IMR-90 (cell line): ENCODE results near the gene ASXL2. TPM values are rescaled to one million over a fixed set of nuclear protein-coding genes. Genes with fewer than 3 reads are reported as not detected.

Experiments
- ATAC-seq: fragments of 200-7000 bp; cut with Tn5 transposase; 2 replicates; pipeline ENCODE4 v1.9.1; 2020; ENCODE audit warnings: low read depth, mild to moderate bottlenecking, moderate library complexity
- BruUV-seq: library from RNA; stranded (reverse); fragments of 400-500 nt; replicated peaks from 2 replicates; lab custom pipeline; 2021; lab: Mats Ljungman, UMichigan
- CTCF ChIA-PET: fragments of 300-600 bp; formaldehyde crosslinking; extraction: SDS; loops from one replicate; lab custom pipeline; 2021; ENCODE audit warnings: antibody characterized with exemption; lab: Yijun Ruan, JAX
- POLR2A ChIA-PET: fragments of 300-600 bp; sonication (Branson Sonifier 250); formaldehyde crosslinking; loops from one replicate; lab custom pipeline; 2022; ENCODE audit warnings: antibody characterized with exemption; ENCODE audit not compliant: unreplicated experiment; lab: Charles Lee
- DNase-seq: peaks from one replicate; pipeline ENCODE4 v3.0.0; 2013
- H2AFZ ChIP-seq: replicated peaks from 2 replicates; pipeline ENCODE3; 2013; ENCODE audit warnings: low read length, mild to moderate bottlenecking; ENCODE audit not compliant: poor library complexity
- H2AK5ac ChIP-seq: 2 replicates; pipeline ENCODE4 v1.6.1; 2013; ENCODE audit warnings: low read depth, low read length, inconsistent platforms
- H2AK9ac ChIP-seq: replicated peaks from 2 replicates; pipeline ENCODE3; 2013; ENCODE audit warnings: mild to moderate bottlenecking, low read depth, low read length, moderate library complexity; ENCODE audit not compliant: poor library complexity
- H2BK120ac ChIP-seq: 2 replicates; pipeline ENCODE4 v1.6.1; 2013; ENCODE audit warnings: low read depth, low read length, inconsistent platforms
- H2BK15ac ChIP-seq: 3 replicates; pipeline ENCODE4 v1.6.1; 2013; ENCODE audit warnings: low read depth, low read length, inconsistent platforms
- H2BK20ac ChIP-seq: 2 replicates; pipeline ENCODE4 v1.6.1; 2013; ENCODE audit warnings: low read depth, mild to moderate bottlenecking, inconsistent platforms, low read length, moderate library complexity
- H2BK5ac ChIP-seq: 2 replicates; pipeline ENCODE4 v1.6.1; 2013; ENCODE audit warnings: mild to moderate bottlenecking, low read depth, low read length, inconsistent platforms; ENCODE audit not compliant: poor library complexity, severe bottlenecking
- H3K14ac ChIP-seq: replicated peaks from 2 replicates; pipeline ENCODE4 v1.6.1; 2013; ENCODE audit warnings: low read depth, low read length, inconsistent platforms
- H3K18ac ChIP-seq: 2 replicates; pipeline ENCODE4 v1.6.1; 2013; ENCODE audit warnings: low read depth, low read length, control low read depth
- H3K23ac ChIP-seq: 2 replicates; pipeline ENCODE4 v1.6.1; 2013; ENCODE audit warnings: low read depth, low read length, inconsistent platforms
- H3K27ac ChIP-seq: 2 replicates; pipeline ENCODE4 v1.5.1; 2013; ENCODE audit warnings: mild to moderate bottlenecking, control low read depth, low read length; ENCODE audit not compliant: insufficient read depth
- H3K27me3 ChIP-seq: 2 replicates; pipeline ENCODE4 v1.6.1; 2013; ENCODE audit warnings: low read length; ENCODE audit not compliant: control insufficient read depth, insufficient read depth
- H3K36me3 ChIP-seq: 2 replicates; pipeline ENCODE4 v1.6.1; 2013; ENCODE audit warnings: low read length, mixed read lengths; ENCODE audit not compliant: control insufficient read depth, insufficient read depth
- H3K4ac ChIP-seq: 2 replicates; pipeline ENCODE4 v1.6.1; 2013; ENCODE audit warnings: low read depth, low read length, inconsistent platforms
- H3K4me1 ChIP-seq: 2 replicates; pipeline ENCODE4 v1.6.1; 2013; ENCODE audit warnings: low read length, mixed read lengths; ENCODE audit not compliant: control insufficient read depth, insufficient read depth
- H3K4me2 ChIP-seq: 2 replicates; pipeline ENCODE4 v1.6.1; 2013; ENCODE audit warnings: low read depth, mild to moderate bottlenecking, control low read depth, low read length, moderate library complexity
- H3K4me3 ChIP-seq: 2 replicates; pipeline ENCODE4 v1.5.1; 2013; ENCODE audit warnings: low read depth, mild to moderate bottlenecking, control low read depth, low read length, moderate library complexity; ENCODE audit not compliant: insufficient read depth
- H3K56ac ChIP-seq: 2 replicates; pipeline ENCODE4 v1.6.1; 2013; ENCODE audit warnings: low read length, inconsistent platforms; ENCODE audit not compliant: insufficient read depth; ENCODE audit errors: extremely low read depth
- H3K79me1 ChIP-seq, 2 experiments: 2 replicates each; pipeline ENCODE4 v1.6.1; 2013; ENCODE audit warnings: low read length in 2 of 2, inconsistent platforms in 1 of 2, low read depth in 1 of 2
- H3K9ac ChIP-seq: 2 replicates; pipeline ENCODE4 v1.6.1; 2013; ENCODE audit warnings: low read depth, low read length, control low read depth
- H3K9me1 ChIP-seq: 2 replicates; pipeline ENCODE4 v1.6.1; 2013; ENCODE audit warnings: low read length, inconsistent platforms; ENCODE audit not compliant: insufficient read depth
- H3K9me3 ChIP-seq: 2 replicates; pipeline ENCODE4 v1.6.1; 2013; ENCODE audit warnings: low read length; ENCODE audit not compliant: control insufficient read depth, insufficient read depth
- H4K20me1 ChIP-seq: 2 replicates; pipeline ENCODE4 v1.6.1; 2013; ENCODE audit warnings: low read length, inconsistent platforms; ENCODE audit not compliant: insufficient read depth
- H4K5ac ChIP-seq: 2 replicates; pipeline ENCODE4 v1.6.1; 2013; ENCODE audit warnings: mild to moderate bottlenecking, low read depth, low read length, control low read depth
- H4K8ac ChIP-seq, 2 experiments: 2 replicates each; pipeline ENCODE4 v1.6.1; 2013; ENCODE audit warnings: low read depth in 2 of 2, low read length in 2 of 2, control low read depth in 1 of 2, inconsistent platforms in 1 of 2
- H4K91ac ChIP-seq: 2 replicates; pipeline ENCODE4 v1.6.1; 2013; ENCODE audit warnings: low read depth, low read length, inconsistent platforms; ENCODE audit not compliant: insufficient read depth
- BHLHE40 ChIP-seq: fragments of 150-350 bp; IDR thresholded peaks from 2 replicates; pipeline ENCODE4 v1.6.1; 2016; ENCODE audit warnings: mild to moderate bottlenecking, low read depth, low read length
- CEBPB ChIP-seq: IDR thresholded peaks from 2 replicates; pipeline ENCODE4 v1.6.1; 2012; ENCODE audit warnings: low read depth, low read length, improper control_type of control experiment
- CHD1 ChIP-seq: IDR thresholded peaks from 2 replicates; pipeline ENCODE4 v1.6.1; 2012; ENCODE audit warnings: low read depth, low read length, improper control_type of control experiment
- CTCF ChIP-seq: conservative IDR thresholded peaks from 2 replicates; pipeline ENCODE4 v1.5.1; 2012; ENCODE audit warnings: mild to moderate bottlenecking, low read depth, low read length, improper control_type of control experiment
- FOS ChIP-seq: fragments of 150-350 bp; IDR thresholded peaks from 2 replicates; pipeline ENCODE4 v1.6.1; 2016; ENCODE audit warnings: low read depth, low read length
- MAZ ChIP-seq: IDR thresholded peaks from 2 replicates; pipeline ENCODE4 v1.6.1; 2012; ENCODE audit warnings: low read depth, mild to moderate bottlenecking, low read length, improper control_type of control experiment, moderate library complexity, borderline replicate concordance
- MXI1 ChIP-seq: IDR thresholded peaks from 2 replicates; pipeline ENCODE4 v1.6.1; 2012; ENCODE audit warnings: low read depth, mild to moderate bottlenecking, low read length, moderate library complexity, borderline replicate concordance
- NFE2L2 ChIP-seq: fragments of 150-350 bp; IDR thresholded peaks from 2 replicates; pipeline ENCODE4 v1.6.1; 2016; ENCODE audit warnings: low read depth, mild to moderate bottlenecking, low read length
- POLR2A ChIP-seq: IDR thresholded peaks from 2 replicates; pipeline ENCODE4 v1.6.1; 2012; ENCODE audit warnings: mild to moderate bottlenecking, low read depth, low read length
- RAD21 ChIP-seq: IDR thresholded peaks from 2 replicates; pipeline ENCODE4 v1.6.1; 2012; ENCODE audit warnings: low read length, improper control_type of control experiment
- RCOR1 ChIP-seq: IDR thresholded peaks from 2 replicates; pipeline ENCODE4 v1.6.1; 2012; ENCODE audit warnings: mild to moderate bottlenecking, low read length, improper control_type of control experiment; ENCODE audit not compliant: insufficient replicate concordance
- RFX5 ChIP-seq: IDR thresholded peaks from 2 replicates; pipeline ENCODE4 v1.8.0; 2012; ENCODE audit warnings: low read depth, mild to moderate bottlenecking, low read length, moderate library complexity
- SMC3 ChIP-seq: fragments of 150-350 bp; IDR thresholded peaks from 2 replicates; pipeline ENCODE4 v1.6.1; 2016; ENCODE audit warnings: low read depth, mild to moderate bottlenecking, antibody characterized with exemption, low read length, moderate library complexity
- USF2 ChIP-seq: fragments of 150-350 bp; IDR thresholded peaks from 2 replicates; pipeline ENCODE4 v1.6.1; 2017; ENCODE audit warnings: mild to moderate bottlenecking, antibody characterized with exemption, low read length, low read depth
- WGBS, 2 experiments: methylation state at CpG; one replicate each; pipeline versions ENCODE4 v1.1.5 to v1.1.7; 2013; ENCODE audit warnings: missing lambda C conversion rate in 2 of 2; ENCODE audit not compliant: insufficient read length in 1 of 2; ENCODE audit errors: extremely low coverage in 2 of 2; 5-methylcytosine and 5-hydroxymethylcytosine counted together
- dilution Hi-C: fragments of 300-500 bp; cut with HindIII; formaldehyde crosslinking; loops from one replicate; pipeline ENCODE4 v1.14.3; 2018; ENCODE audit warnings: low sequenced_read_pairs; ENCODE audit not compliant: unreplicated experiment
- in situ Hi-C: fragments of 300-500 bp; cut with MboI; formaldehyde crosslinking; loops from 3 replicates; pipeline ENCODE4 v1.14.3; 2019; ENCODE audit warnings: low sequenced_read_pairs, inconsistent platforms, mixed read lengths
- intact Hi-C: fragments of 100-400 bp; cut with micrococcal nuclease; formaldehyde crosslinking; loops from 2 replicates; pipeline ENCODE4 v1.10.0; 2022
- polyA plus RNA-seq, 3 experiments: library from polyadenylated mRNA; depleted of rRNA; stranded (reverse); fragments of >200 nt; gene quantifications; 2 replicates each; pipeline ENCODE4 v1.2.3, GENCODE V29; 2012; ENCODE audit warnings: low replicate concordance in 1 of 3
- total RNA-seq: library from RNA; depleted of rRNA; stranded (reverse); fragments of >200 nt; gene quantifications from 2 replicates; pipeline ENCODE4 v1.2.3, GENCODE V29; 2012
- TF ChIP-seq, protein P1 (sequence below): fragments of 150-350 bp; IDR thresholded peaks from 2 replicates; pipeline ENCODE4 v1.6.1; 2016; ENCODE audit warnings: low read depth, mild to moderate bottlenecking, low read length, moderate library complexity, borderline replicate concordance

The ASXL2 gene
- total and polyA plus RNA-seq, 2 of the 4 experiments (the other 2 are of a cell fraction), result 5.3 to 8.1 TPM

DNA sequence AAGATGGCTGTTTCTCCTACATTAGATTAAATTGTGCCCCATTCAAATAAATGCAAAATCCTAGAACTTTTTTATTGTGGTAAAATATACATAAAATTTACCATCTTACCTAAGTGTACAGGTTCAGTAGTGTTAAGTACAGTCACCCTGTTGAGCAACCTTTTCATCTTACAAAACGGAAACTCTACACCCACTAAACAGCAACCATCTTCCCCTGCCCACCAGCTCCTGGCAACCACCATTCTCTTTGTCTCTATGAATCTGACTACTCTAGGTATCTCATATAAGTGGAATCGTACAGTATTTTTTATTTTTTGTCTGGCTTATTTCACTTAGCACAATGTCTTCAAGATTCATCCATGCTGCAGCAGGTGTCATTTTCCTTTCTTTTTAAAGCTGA, 53.0 kb downstream of the ASXL2 start:
- Histone ChIP-seq H2AK9ac (no peak overlapping the region), H3K9ac (no peak overlapping the region), H3K23ac (no peak overlapping the region), H4K8ac (no peak overlapping the region), H3K14ac (no peak overlapping the region), H3K9me1 (0 out of 2 replicates have a peak, but pooled peaks cover 2% of the 10 kb centered on the region), H2BK120ac (no peak overlapping the region), H3K79me1 (peaks cover 27 to 43% of the 10 kb centered on the region in 2 experiments), H3K4me3 (no peak overlapping the region), H3K27ac (no peak overlapping the region), H3K36me3 (no peaks in the 10 kb centered on the region), H4K5ac (no peak overlapping the region), H2AFZ (no peak overlapping the region), H3K18ac (no peak overlapping the region), H2AK5ac (no peak overlapping the region), H4K91ac (no peak overlapping the region), H3K27me3 (no peaks in the 10 kb centered on the region), H3K9me3 (no peaks in the 10 kb centered on the region), H3K4ac (no peak overlapping the region), H2BK15ac (no peak overlapping the region), H3K4me1 (peaks cover 5% of the 10 kb centered on the region), H3K4me2 (no peak overlapping the region), H4K20me1 (peaks cover 16% of the 10 kb centered on the region; the same call in 1 of the 2 replicates), H2BK20ac (no peak overlapping the region), H3K56ac (no peak overlapping the region), H2BK5ac (no peak overlapping the region)
- no TSS peak for BruUV-seq
- in situ Hi-C loops (no loop called here), intact Hi-C loops (no loop called here), dilution Hi-C loops (no loop called here)
- ChIA-PET CTCF (no interaction called here), POLR2A (no interaction called here)
- TF ChIP-seq RFX5 (no peak), MXI1 (no peak), BHLHE40 (no peak), RAD21 (no peak), SMC3 (no peak), POLR2A (no peak), USF2 (no peak), CEBPB (no peak), FOS (no peak), RCOR1 (no peak), CTCF (no peak), NFE2L2 (no peak), CHD1 (no peak), MAZ (no peak)
- TF ChIP-seq, protein P1, sequence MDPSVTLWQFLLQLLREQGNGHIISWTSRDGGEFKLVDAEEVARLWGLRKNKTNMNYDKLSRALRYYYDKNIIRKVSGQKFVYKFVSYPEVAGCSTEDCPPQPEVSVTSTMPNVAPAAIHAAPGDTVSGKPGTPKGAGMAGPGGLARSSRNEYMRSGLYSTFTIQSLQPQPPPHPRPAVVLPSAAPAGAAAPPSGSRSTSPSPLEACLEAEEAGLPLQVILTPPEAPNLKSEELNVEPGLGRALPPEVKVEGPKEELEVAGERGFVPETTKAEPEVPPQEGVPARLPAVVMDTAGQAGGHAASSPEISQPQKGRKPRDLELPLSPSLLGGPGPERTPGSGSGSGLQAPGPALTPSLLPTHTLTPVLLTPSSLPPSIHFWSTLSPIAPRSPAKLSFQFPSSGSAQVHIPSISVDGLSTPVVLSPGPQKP, result no peak
- DNase-seq (no peak), ATAC-seq (no peak)
- no CpG with 5 or more reads among the region's 2 CpGs for WGBS, 2 experiments
